Mammary epithelial cell (primary cell): ENCODE data around the gene TAC4.

Experiments used
- CTCF ChIP-seq, 2 donors: IDR thresholded peaks in 1 of 2; conservative IDR thresholded peaks in 1 of 2; 2 replicates each; pipeline ENCODE4 v1.5.1; 2011 to 2012; ENCODE audit warnings: inconsistent platforms in 2 of 2, low read length in 2 of 2, mild to moderate bottlenecking in 2 of 2, control low read depth in 1 of 2, low read depth in 1 of 2; ENCODE audit not compliant: insufficient read depth in 1 of 2; ENCODE audit errors: extremely low read depth in 1 of 2
- EZH2 ChIP-seq: IDR thresholded peaks from 2 replicates; pipeline ENCODE4 v1.6.1; 2012; ENCODE audit warnings: low read length, inconsistent platforms, borderline replicate concordance

GRCh38 chr17:49835472-49835871 is 12.4 kb downstream of the TAC4 start:
- no peak for TF ChIP-seq CTCF (conservative IDR thresholded peaks at IDR 0.05 in 1 of 2, IDR thresholded peaks at IDR 0.05 in 1 of 2; ENCODE audit: extremely low read depth in 1 of 2, insufficient read depth in 1 of 2, low read depth in 1 of 2, low read length in 2 of 2)
- TF ChIP-seq EZH2 = no peak
